Epithelial cell of esophagus (primary cell): ENCODE results near the gene TIAM2.

Source experiments
- DNase-seq: peaks from one replicate; pipeline ENCODE4 v3.0.0; 2010; ENCODE audit warnings: low read depth
- H3K4me3 ChIP-seq: 2 replicates; pipeline ENCODE4 v1.5.1; 2011; ENCODE audit warnings: mild to moderate bottlenecking, low read length, control low read depth
- TF ChIP-seq, protein P1 (sequence below): IDR thresholded peaks from 2 replicates; pipeline ENCODE4 v1.5.1; 2011; ENCODE audit warnings: low read depth, mild to moderate bottlenecking, low read length, control low read depth, inconsistent platforms; ENCODE audit not compliant: insufficient read depth; ENCODE audit errors: missing control alignments

TIAM2 gene

DNA sequence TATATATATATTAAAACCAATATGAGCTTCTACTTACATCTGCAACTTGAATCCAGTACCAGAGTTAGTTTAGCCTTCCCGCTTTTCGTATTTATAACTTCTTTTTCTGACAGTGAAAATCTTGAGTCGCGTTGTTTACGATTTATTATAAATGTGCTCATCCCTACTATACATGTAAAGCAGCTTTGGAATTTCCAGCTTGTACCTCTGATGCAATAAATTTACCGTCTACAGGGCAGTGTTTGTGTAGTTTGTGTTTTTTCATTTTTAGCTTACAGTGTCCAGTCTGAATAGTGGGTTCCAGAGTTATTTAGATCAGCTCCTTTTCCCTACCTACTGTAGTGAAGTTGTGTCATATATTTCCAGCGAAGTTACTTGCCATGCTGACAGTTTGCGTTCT, 66.3 kb downstream of the TIAM2 start:
- no peak for DNase-seq
- no peak overlapping the region for H3K4me3 ChIP-seq
- TF ChIP-seq, protein P1, sequence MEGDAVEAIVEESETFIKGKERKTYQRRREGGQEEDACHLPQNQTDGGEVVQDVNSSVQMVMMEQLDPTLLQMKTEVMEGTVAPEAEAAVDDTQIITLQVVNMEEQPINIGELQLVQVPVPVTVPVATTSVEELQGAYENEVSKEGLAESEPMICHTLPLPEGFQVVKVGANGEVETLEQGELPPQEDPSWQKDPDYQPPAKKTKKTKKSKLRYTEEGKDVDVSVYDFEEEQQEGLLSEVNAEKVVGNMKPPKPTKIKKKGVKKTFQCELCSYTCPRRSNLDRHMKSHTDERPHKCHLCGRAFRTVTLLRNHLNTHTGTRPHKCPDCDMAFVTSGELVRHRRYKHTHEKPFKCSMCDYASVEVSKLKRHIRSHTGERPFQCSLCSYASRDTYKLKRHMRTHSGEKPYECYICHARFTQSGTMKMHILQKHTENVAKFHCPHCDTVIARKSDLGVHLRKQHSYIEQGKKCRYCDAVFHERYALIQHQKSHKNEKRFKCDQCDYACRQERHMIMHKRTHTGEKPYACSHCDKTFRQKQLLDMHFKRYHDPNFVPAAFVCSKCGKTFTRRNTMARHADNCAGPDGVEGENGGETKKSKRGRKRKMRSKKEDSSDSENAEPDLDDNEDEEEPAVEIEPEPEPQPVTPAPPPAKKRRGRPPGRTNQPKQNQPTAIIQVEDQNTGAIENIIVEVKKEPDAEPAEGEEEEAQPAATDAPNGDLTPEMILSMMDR = no peak

GRCh38 chr6:155062866-155063341, 67.8 kb downstream of the TIAM2 start:
- DNase-seq = peak; percentile 67
- TF ChIP-seq, protein P1 = no peak
- no peak overlapping the region for H3K4me3 ChIP-seq

DNA sequence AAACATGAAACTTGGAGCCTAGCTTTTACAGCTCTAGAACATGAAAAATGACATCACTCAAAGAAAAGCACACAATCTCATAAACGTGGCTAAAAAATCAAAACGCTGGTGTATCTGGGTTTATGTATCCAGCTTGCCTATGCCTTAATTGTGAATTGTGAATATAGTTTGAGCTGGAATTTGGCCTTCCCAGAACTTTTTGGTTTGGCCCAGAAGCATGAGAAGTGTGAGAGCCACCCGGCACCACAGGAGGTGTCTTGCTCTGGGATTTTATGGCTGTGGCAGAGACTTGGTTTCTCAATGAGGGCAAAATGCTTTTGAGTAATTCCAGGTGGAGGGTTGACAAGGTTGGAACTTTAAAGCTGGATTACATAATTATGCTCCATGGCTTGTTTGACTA, 69.2 kb downstream of the TIAM2 start:
- DNase-seq = no peak
- no peak overlapping the region for H3K4me3 ChIP-seq
- TF ChIP-seq, protein P1 = no peak

GRCh38 chr6:155066361-155066760, 71.2 kb downstream of the TIAM2 start:
- TF ChIP-seq, protein P1 = no peak
- no peak for DNase-seq
- no peak overlapping the region for H3K4me3 ChIP-seq

- TF ChIP-seq, protein P1 = no peak
Observed at GRCh38 chr6:155066921-155067680, 72.0 kb downstream of the TIAM2 start.

GRCh38 chr6:155067956-155068615, 73.0 kb downstream of the TIAM2 start:
- no peak for DNase-seq
- TF ChIP-seq, protein P1 = no peak
- no peak overlapping the region for H3K4me3 ChIP-seq

More at GRCh38 chr6:155066921-155067680, 72.0 kb downstream of the TIAM2 start:
- H3K4me3 ChIP-seq = no peak overlapping the region
- no peak for DNase-seq

GRCh38 chr6:155069543-155069942, 74.4 kb downstream of the TIAM2 start:
- DNase-seq = no peak
- no peak overlapping the region for H3K4me3 ChIP-seq
- TF ChIP-seq, protein P1 = no peak
